Heart right ventricle (tissue), 16 donors: ENCODE data around the gene GFPT2. TPM values are rescaled to one million over a fixed set of nuclear protein-coding genes. Genes with fewer than 3 reads are reported as not detected.

Source experiments
- ATAC-seq, 8 donors: fragments of 200-7000 bp; cut with Tn5 transposase; one replicate each; pipeline ENCODE4 v1.9.1; 2020; ENCODE audit warnings: mild to moderate bottlenecking in 8 of 8, moderate library complexity in 8 of 8, moderate number of reproducible peaks in 1 of 8
- DNase-seq, 2 donors: peaks; one replicate each; pipeline ENCODE4 v3.0.0-alpha.2; 2020
- H3K27ac ChIP-seq, 10 donors: fragments of 200-600 bp; sonication (generic) in 2 of 10; one replicate each; pipeline versions ENCODE4 v1.5.0 to v1.8.0; 2020 to 2022; ENCODE audit warnings: mild to moderate bottlenecking in 3 of 10
- H3K27me3 ChIP-seq, 7 donors: fragments of 200-600 bp; one replicate each; pipeline ENCODE4 v1.8.0; 2021 to 2022; ENCODE audit warnings: mild to moderate bottlenecking in 2 of 7
- H3K36me3 ChIP-seq, 9 donors: fragments of 200-600 bp; sonication (generic) in 1 of 9; one replicate each; pipeline versions ENCODE4 v1.5.0 to v1.8.0; 2020 to 2022; ENCODE audit warnings: mild to moderate bottlenecking in 2 of 9
- H3K4me1 ChIP-seq, 9 donors: fragments of 200-600 bp; sonication (generic) in 1 of 9; one replicate each; pipeline versions ENCODE4 v1.5.0 to v1.8.0; 2020 to 2022; ENCODE audit warnings: mild to moderate bottlenecking in 4 of 9
- H3K4me3 ChIP-seq, 10 donors: fragments of 200-600 bp; sonication (generic) in 2 of 10; one replicate each; pipeline versions ENCODE4 v1.5.0 to v1.8.0; 2020 to 2022; ENCODE audit warnings: mild to moderate bottlenecking in 7 of 10, moderate library complexity in 2 of 10
- H3K9me3 ChIP-seq, 11 donors: fragments of 200-600 bp in 10 of 11; sonication (generic) in 2 of 11; one replicate each; pipeline versions ENCODE4 v1.5.0 to v1.8.0; 2013 to 2022; ENCODE audit warnings: mild to moderate bottlenecking in 2 of 11, control low read depth in 1 of 11, moderate library complexity in 1 of 11
- WGBS, 2 donors: extraction: QIAGEN DNeasy Blood & Tissue Kit; methylation state at CpG; one replicate each; pipeline ENCODE4 v1.1.7; 2013; ENCODE audit warnings: inconsistent platforms in 1 of 2; 5-methylcytosine and 5-hydroxymethylcytosine counted together
- intact Hi-C, 10 donors: fragments of 100-400 bp; cut with DNase I; formaldehyde crosslinking; loops; one replicate each; pipeline versions ENCODE4 v1.11.1 to v1.14.2; 2022
- polyA plus RNA-seq, 2 donors: library from polyadenylated mRNA; stranded (reverse); fragments of 200-250 nt; gene quantifications; one replicate each; pipeline ENCODE4 v1.2.3, GENCODE V29; 2013
- total RNA-seq, 10 donors: library from RNA; stranded (reverse); fragmentation: NEBNext Ultra II Directional in 3 of 10; extraction: Animal tissue kit (Norgen Biotek cat#: 25700) in 3 of 10; gene quantifications; one replicate each; pipeline versions ENCODE4 v1.2.1 to v1.2.4, GENCODE V29; 2021 to 2023
- TF ChIP-seq, protein P1 (sequence below), 9 donors: fragments of 200-600 bp; sonication (generic) in 2 of 9; IDR thresholded peaks; one replicate each; pipeline versions ENCODE4 v1.5.0 to v1.8.0; 2021 to 2022; ENCODE audit warnings: antibody characterized with exemption in 9 of 9, mild to moderate bottlenecking in 5 of 9, moderate library complexity in 1 of 9
- donor health status: Arrhythmogenic right ventricular cardiomyopathy.
- donor health status: ischemic (EF 13 %, LVEDD 7.1; RV severe dilation, severe dysfunction).
- donor health status: healthy with polysubstance abuse.
- donor health status: DM: no; HTN: yes; CAD: no.
- donor health status: DM: no; HTN: no; CAD: no.
- donor health status: ischemic (EF 25% LVEDD 6.9; RV normal size, moderate dysfunction).
- donor health status: ischemic (EF 25% LVEDD 5.7; RV mildly dilated, moderate dysfunction).
- donor health status: healthy.
- donor health status: DM: yes; HTN: yes; CAD: no.
- donor health status: Ischemic cardiomyopathy.
- donor health status: ischemic (EF 35%, LVEDD 5.7; RV mildly dilated, moderate dysfunction).
- donor health status: nonischemic (EF 11% LVEDD 7.7; RV severe dilation, severe dysfunction).
- donor health status: DM: yes; HTN: yes; CAD: no.
- donor health status: PGD.
- donor health status: ischemic (EF 29% LVEDD 5.4; RV normal size, mild dysfunction).
- donor health status: nonischemic (EF 23%, LVEDD 6.1; RV moderate dilation, normal function).

Gene GFPT2
- total and polyA plus RNA-seq, 12 donors = 2.5 to 19.4 (median 6.9) TPM

DNA sequence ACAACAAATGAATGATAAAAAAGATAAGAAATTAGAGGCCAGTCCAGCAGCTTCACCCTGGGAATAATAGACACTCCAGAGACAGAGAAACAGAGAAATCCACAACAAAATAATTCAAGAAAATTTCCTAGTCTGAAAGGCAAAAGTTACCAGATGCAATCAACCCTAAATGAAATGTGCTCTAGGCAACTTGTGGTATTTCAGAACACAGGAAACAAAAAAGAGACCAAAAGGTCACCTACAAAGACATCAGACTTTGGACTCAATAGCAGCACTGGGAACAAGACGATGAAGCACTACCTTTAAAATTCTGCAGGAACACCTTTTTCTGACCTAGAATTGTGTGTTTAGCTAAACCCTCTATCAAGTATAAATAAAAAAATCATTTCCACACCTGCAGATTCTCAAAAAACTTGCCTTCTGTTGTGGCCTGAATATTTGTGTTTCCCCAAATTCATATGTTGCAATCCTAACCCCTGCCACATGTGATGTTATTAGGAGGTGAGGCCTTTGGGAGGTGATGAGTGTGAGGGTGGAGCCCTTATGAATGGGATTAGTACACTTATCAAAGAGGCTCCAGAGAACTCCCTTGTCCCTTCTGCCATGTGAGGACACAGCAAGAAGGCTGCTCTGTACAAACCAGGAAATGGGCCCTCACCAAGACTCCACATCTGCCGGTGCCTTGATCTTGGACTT, 55.4 kb downstream of the GFPT2 start:
- intact Hi-C loops = loop anchor here in 1 of 10 donors (10.0 kb wide), 1 partner anchor 367 kb away; no protein-coding TSS in a partner anchor
- Histone ChIP-seq H3K36me3 (peaks cover 0 to 13% (median 0%) of the 10 kb centered on the region in 9 donors), H3K27me3 (no peaks in the 10 kb centered on the region), H3K9me3 (no peaks in the 10 kb centered on the region), H3K27ac (no peak overlapping the region), H3K4me1 (peaks cover 0 to 11% (median 7%) of the 10 kb centered on the region in 9 donors), H3K4me3 (no peak overlapping the region)
- ATAC-seq (no peak), DNase-seq (no peak)
- 86 to 88% methylated on average over 2 of the region's 2 CpGs for WGBS, 2 donors
- TF ChIP-seq, protein P1, sequence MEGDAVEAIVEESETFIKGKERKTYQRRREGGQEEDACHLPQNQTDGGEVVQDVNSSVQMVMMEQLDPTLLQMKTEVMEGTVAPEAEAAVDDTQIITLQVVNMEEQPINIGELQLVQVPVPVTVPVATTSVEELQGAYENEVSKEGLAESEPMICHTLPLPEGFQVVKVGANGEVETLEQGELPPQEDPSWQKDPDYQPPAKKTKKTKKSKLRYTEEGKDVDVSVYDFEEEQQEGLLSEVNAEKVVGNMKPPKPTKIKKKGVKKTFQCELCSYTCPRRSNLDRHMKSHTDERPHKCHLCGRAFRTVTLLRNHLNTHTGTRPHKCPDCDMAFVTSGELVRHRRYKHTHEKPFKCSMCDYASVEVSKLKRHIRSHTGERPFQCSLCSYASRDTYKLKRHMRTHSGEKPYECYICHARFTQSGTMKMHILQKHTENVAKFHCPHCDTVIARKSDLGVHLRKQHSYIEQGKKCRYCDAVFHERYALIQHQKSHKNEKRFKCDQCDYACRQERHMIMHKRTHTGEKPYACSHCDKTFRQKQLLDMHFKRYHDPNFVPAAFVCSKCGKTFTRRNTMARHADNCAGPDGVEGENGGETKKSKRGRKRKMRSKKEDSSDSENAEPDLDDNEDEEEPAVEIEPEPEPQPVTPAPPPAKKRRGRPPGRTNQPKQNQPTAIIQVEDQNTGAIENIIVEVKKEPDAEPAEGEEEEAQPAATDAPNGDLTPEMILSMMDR (IDR thresholded peaks at IDR 0.05) = no peak

DNA sequence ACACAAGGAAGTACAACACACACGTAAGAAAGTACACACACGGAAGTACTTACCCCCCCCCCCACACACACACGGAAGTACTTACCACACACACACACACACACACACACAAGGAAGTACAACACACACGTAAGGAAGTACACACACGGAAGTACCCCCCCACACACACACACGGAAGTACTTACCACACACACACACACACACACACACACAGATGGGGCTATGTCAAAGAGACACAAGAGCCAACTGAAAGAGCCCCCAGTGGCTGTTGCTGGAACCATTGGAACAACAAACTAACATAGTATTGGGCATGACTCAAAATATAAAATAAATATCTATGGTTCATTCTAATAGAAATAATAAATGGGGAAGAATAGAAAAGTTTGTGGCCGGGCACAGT, 56.4 kb downstream of the GFPT2 start:
- DNase-seq (no peak), ATAC-seq (no peak)
- H3K36me3 ChIP-seq = peaks cover 0 to 8% (median 0%) of the 10 kb centered on the region in 9 donors
- H3K4me1 ChIP-seq = peaks cover 4 to 13% (median 9%) of the 10 kb centered on the region in 9 donors
- H3K27me3 ChIP-seq = no peaks in the 10 kb centered on the region
- no peak overlapping the region for H3K27ac ChIP-seq
- WGBS, 2 donors = 63 to 77% methylated on average over 7 of the region's 7 CpGs
- no peaks in the 10 kb centered on the region for H3K9me3 ChIP-seq
- TF ChIP-seq, protein P1 (IDR thresholded peaks at IDR 0.05) = no peak
- intact Hi-C loops = loop anchor here in 1 of 10 donors (10.0 kb wide), 1 partner anchor 368 kb away; no protein-coding TSS in a partner anchor
- H3K4me3 ChIP-seq = no peak overlapping the region

DNA sequence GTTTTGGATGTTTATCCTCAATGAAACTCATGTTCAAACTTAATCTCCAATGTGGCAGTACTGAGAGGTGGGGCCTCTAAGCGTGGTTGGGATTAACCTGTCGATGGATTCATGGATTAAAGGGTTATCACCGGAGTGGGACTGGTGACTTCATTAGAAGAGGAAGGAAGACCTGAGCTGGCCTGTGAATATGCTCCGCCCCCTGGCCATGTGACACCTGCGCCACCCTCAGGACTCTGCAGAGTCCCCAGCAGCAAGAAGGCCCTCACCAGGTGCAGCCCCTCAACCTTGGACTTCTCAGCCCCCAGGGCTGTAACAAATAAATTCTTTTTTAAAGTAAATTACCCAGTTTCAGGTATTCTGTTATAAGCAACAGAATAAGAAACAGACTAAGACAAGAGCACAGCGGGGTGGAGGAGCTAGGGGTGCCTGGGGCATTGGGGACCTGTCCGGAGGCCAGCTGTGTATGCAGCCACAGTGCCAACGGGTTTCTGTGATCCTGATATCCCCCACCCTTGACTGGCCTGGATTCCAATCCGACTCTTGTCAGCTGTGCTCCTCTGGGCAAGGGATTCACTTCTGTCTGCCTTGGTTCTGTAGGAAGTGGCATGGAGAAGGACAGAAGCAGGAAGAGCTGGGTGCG, 58.1 kb downstream of the GFPT2 start:
- Histone ChIP-seq H3K4me3 (no peak overlapping the region), H3K27ac (no peak overlapping the region), H3K27me3 (no peaks in the 10 kb centered on the region), H3K9me3 (no peaks in the 10 kb centered on the region), H3K36me3 (no peaks in the 10 kb centered on the region), H3K4me1 (peaks cover 4 to 25% (median 22%) of the 10 kb centered on the region in 9 donors)
- no peak for ATAC-seq
- WGBS, 2 donors = 87 to 92% methylated on average over 10 of the region's 10 CpGs
- TF ChIP-seq, protein P1 (IDR thresholded peaks at IDR 0.05) = no peak
- intact Hi-C loops = loop anchor here in 6 of 10 donors (2.0 to 10.0 kb wide), 6 partner anchors 172 to 422 kb away; partner anchors contain the start of gene CNOT6 (in 1 of the 6)
- DNase-seq = no peak

DNA sequence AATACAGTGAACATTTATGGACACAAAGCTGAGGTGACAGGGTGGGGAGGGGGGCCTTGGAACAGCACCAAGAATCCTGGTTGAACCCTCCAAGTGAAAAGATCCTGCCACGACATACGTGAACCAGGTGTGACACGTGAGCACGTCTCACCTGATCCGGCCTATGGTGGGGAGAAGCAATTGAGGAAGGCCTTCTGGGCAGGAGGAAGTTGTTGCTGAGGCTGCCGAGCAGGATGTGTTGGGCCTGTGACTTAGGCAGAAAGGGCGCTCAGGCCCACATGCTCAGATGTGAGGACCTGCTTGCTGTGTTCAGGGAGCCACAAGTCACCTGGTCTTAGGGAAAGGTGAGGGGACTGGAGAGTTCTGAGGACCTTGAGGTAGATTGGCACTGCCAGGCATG, 58.7 kb downstream of the GFPT2 start:
- 88 to 90% methylated on average over 7 of the region's 7 CpGs for WGBS, 2 donors
- no peak for DNase-seq
- H3K4me3 ChIP-seq = no peak overlapping the region
- no peaks in the 10 kb centered on the region for H3K36me3 ChIP-seq
- TF ChIP-seq, protein P1 (IDR thresholded peaks at IDR 0.05) = no peak
- H3K27ac ChIP-seq = no peak overlapping the region
- H3K9me3 ChIP-seq = no peaks in the 10 kb centered on the region
- H3K27me3 ChIP-seq = no peaks in the 10 kb centered on the region
- intact Hi-C loops = loop anchor here in 6 of 10 donors (2.0 to 10.0 kb wide), 6 partner anchors 172 to 423 kb away; partner anchors contain the start of gene CNOT6 (in 1 of the 6)
- H3K4me1 ChIP-seq = peaks cover 4 to 28% (median 24%) of the 10 kb centered on the region in 9 donors
- ATAC-seq = no peak
